ENCODE results near the gene ADO. TPM values are rescaled to one million over a fixed set of nuclear protein-coding genes. Genes with fewer than 3 reads are reported as not detected.

The ADO gene
- total RNA-seq, 1 experiment from 2014 or later = 27.4 TPM

DNA sequence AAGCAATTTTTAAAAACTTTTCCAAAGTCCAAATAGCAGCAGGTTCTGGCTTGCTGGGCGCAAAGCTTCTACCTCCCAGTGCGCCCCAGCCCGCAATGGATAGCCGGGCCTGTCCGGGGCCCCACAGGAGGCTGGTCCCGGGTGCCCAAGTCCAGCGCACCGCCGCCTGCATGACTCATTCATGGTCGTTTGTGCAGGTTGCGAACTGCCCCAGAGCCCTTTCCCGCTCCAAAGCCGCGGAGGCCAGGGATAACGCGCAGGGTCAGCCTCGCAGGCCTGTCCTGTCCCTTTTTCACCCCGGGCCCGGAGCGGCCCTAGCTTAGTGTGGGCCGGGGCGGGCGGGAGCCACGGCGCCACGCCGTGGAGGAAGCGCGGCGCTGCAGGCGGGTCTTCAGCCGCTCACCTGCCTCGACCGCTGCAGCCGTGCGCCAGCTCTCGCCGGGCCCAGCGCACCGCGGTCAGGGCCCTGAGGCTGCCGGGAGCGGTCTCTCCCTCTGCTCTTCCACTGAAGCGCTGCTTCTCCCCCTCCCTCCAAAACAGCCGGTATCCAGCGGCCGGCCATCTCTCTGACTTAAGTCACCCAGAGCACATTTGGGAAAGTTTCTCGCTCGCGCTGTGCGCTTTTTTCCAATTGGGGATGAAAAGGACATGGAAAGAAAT, 13.4 kb downstream of the ADO start:
- peak; percentile 78 for DNase-seq (ENCODE audit: low read depth)

DNA sequence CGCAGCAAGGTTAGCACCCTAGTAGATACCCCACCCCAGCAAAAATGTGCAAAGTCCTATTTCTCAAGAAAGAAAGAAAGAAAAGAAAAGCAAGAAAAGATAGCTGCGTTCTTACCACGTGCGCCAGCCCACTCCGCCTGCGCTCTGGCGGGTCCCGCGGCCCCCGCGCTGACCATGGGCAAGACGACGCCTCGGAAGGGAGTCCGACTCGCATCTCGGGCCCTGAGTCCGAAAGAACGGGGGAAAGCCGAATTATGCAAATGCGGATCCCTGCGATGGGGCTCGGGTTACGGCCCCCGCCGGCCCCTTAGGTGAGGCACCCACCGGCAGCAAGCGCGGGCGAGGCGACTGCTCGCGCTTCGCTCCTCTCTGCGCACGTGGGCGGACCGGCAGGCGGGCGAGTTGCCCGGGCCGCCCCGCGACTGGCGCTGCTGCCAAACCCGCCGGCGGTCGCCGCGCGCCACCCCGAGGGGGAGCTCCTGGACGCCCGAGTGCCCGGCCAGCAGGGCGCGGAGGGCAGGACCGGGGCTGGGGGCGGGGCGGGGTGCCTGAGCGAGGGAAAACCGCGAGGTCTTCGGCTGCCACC, 14.0 kb downstream of the ADO start:
- DNase-seq (ENCODE audit: low read depth) = peak; percentile 41

DNA sequence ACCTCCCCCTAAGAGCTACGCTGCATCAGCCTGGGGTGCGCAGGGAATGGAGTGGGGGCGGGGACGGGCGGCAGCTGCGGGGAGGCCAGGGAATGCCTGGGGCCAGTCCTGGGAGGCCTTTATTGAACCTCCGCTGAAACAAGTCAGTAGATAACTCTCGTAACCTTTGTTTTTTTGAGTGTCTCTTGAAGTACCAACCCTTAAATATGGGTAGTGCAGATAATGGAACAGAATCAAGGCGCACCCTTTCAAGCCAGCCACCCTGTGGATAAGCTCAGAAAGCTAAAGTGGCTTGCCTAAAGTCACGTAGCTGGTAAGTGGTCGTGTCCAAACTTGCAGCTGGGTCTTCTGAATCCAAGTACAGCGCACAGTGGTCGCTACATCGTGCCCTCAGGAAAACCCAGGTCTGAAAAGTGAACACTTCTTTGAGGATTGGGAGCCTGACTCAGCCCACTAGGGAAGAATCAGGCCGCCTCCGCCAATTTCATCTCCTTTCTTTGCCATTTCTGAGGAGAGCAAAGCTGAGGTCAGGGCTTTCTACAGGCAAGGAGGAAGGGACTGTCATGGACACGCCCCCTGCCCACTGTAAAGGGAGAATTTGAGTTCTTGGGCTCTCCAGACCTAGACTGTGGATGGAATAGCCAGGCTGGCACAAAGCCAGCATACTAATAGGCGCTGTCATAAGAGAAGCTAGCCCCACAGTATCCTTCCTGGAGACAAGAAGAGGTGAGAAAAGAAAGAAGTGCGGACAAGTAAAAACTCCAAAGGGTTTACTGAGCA, 14.8 kb downstream of the ADO start:
- DNase-seq (ENCODE audit: low read depth) = no peak

GRCh38 chr10:62820586-62820985, 16.1 kb downstream of the ADO start:
- DNase-seq (ENCODE audit: low read depth) = no peak

DNA sequence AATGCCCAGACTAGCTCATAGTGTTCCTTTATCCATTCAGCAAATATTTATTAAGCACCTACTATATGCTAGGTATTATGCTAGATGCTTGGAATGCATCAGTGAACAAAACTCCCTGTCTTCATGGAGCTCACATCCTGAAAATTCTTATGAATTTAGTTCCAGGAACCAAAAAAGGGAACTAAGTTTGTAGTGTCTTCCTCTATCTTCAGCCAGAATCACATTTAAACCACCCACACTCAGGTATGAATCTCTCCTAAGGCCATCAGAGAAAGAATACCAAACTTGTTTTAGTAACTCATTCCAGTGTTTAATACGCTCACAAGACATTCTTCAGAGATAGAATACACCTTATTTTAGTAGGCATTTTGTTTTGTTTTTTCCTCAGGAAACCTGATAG, 21.8 kb downstream of the ADO start:
- no peak for DNase-seq (ENCODE audit: low read depth)

GRCh38 chr10:62829622-62830021, 25.1 kb downstream of the ADO start:
- DNase-seq (ENCODE audit: low read depth) = no peak

GRCh38 chr10:62830679-62831078, 26.2 kb downstream of the ADO start:
- no peak for DNase-seq (ENCODE audit: low read depth)

- peak; percentile 47 for DNase-seq (ENCODE audit: low read depth)
Observed at GRCh38 chr10:62831346-62831745, 26.8 kb downstream of the ADO start.

- DNase-seq (ENCODE audit: low read depth) = no peak
Observed at GRCh38 chr10:62839590-62839989, 35.1 kb downstream of the ADO start.

- no peak for DNase-seq (ENCODE audit: low read depth)
Observed at GRCh38 chr10:62842983-62843382, 38.5 kb downstream of the ADO start.

DNA sequence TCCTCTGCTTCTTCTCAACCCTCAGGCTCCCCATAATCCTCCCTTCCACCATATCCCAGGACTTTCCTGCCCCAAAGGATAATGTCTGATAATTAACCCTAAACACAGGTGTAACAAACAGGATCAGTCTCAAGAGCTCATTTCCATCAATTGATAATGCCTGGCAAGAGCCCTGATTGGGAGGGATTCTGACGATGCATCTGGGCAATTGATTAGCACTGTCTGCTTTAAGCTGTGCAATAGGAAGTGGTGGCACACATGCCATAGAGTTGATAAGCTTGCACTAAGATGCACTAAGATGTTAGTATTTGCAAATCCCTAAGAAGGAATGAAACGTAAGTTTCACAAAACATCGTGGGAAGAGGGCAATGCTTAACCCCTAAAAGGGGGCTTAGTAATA, 39.1 kb downstream of the ADO start:
- no peak for DNase-seq (ENCODE audit: low read depth)

DNA sequence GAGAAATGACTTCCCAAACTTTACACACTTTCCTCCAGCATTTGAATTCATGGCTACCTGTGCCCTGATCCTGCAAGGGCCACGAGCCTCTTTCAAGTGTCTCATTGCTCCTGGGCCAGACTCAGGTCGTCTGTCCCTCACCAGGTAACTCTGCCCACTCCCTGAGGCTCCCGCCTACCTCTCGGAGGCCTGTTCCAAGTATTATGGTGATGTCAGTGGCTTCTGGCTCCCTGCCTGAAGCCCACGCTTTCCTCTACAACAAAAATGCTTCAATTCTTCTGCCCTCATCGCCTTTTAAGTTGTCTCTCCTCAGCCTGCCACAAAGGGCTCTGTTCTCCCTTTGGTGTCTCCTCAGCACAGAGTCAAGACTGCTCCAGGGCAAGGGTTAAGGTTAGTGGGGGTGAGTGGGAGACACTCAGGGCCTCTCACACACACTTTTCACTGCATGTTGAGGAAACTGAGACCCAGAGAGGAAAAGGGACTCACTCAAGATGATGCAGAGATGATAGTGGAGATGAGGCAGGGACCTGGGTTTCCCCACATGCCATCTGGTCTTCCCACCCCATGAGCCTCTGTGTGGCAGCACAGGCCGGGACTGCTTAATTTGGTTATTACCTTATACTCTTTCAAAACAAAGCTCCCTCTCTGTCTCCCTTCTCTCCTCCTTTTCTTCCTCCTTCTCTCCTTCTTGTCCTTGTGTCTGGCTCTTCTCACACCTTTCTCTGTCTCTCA, 39.9 kb downstream of the ADO start:
- DNase-seq (ENCODE audit: low read depth) = no peak

- no peak for DNase-seq (ENCODE audit: low read depth)
Observed at GRCh38 chr10:62847433-62847832, 42.9 kb downstream of the ADO start.

DNA sequence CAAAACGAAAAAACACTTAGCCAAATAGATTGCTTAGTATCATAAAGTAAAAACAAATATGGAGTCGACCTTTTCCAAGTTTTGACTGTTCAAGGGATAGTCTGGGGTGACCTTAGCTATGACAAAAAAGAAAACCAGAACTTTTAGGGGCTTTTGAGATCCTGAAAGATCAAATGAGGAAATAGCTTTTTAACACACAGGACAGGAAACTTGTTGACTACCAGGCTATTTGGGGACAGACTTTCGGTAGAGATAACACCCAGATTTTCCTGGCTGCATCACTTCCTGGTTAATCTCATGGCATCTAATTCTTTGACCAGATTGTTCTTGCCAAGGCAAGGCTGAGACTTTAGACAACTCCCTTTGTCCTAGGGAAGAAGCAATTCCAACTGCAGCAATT, 46.1 kb downstream of the ADO start:
- no peak for DNase-seq (ENCODE audit: low read depth)

- DNase-seq (ENCODE audit: low read depth) = no peak
Observed at GRCh38 chr10:62851442-62851841, 46.9 kb downstream of the ADO start.

DNA sequence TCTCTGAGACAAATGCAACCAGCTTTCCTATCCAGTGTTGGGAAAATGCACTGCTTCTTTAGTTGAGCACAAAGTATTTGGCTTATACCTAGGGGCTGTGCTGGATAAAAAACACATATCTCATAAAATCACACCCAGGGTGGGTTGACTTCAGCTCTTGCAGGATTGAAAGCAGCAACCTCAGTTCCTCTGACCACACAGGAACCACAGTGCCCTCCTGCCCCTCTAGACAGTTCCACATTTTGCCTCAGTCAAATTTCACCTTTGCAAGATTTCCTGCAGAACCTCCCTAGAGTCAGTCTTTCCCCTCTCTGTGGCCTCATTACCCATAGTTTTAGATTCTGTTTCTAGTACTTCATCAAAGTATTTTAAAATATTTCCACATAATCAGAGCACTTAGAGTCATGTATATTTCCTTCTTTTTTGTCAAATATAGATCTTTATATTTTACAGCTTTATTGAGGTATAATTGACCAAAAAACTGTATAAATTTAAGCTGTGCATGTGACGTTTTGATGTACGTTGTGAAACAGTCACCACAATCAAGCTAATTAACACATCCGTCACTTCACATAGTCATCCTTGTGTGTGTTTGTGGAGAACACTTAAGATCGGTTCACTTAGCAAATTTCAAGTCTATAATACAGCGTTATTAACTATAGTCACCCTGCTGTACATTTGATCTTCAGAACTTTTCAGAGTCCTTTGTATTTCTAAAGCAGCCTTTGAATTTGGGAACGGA, 48.6 kb downstream of the ADO start:
- no peak for DNase-seq (ENCODE audit: low read depth)

DNA sequence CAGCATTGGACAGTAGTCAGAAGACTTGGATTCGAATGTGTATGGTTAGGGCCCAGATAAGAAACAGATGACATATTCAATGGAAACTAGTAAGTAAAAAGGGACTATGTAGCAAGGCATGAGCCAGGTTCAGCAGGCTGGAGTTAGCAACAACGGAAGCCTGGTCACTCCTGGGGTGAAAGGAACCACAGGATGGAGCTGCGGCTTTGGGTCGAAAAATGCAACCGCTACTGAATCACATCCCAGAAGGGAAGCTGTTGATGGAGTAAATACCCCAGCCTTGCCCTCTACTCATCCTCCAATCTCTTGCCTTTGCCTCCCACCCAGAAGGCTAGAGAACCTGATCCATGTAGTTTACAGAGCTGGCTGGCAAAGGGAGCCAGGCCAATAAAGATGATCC, 49.2 kb downstream of the ADO start:
- peak; percentile 46 for DNase-seq (ENCODE audit: low read depth)

GRCh38 chr10:62856021-62856420, 51.5 kb downstream of the ADO start:
- no peak for DNase-seq (ENCODE audit: low read depth)

All from Daoy (cell line).